ENCODE results near the gene DNAH5. TPM values are rescaled to one million over a fixed set of nuclear protein-coding genes. Genes with fewer than 3 reads are reported as not detected.

DNAH5 gene
- total and polyA plus RNA-seq, 7 donors: under 0.01 to 0.36 (median 0.07) TPM

DNA sequence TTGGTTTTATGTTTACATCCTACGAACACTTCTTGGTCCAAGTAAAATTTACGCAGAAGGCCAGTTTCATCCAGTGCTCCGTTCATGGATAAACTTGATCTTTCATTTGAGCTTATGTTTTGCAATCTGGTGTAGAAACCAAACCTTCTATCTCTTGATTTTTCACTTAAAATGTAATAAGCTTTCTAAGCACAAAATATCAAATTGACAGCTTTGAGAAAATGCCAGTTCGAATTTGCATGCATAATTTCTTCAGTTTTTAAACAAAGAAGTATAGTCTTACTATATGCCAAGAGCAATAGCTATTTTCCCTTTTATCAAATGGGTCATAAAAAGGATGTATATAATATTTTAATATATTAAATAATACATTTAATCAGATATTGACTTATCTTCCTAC is 17.8 kb downstream of the DNAH5 start:
- WGBS, 3 donors: 80 to 86% (median 84%) methylated on average over 4 of the region's 4 CpGs
- H3K9me3 ChIP-seq: no peaks in the 10 kb centered on the region
- intact Hi-C loops (cut with DNase I): no loop called here
- H3K36me3 ChIP-seq (ENCODE audit: insufficient read depth in 1 of 2, low read depth in 1 of 2): no peaks in the 10 kb centered on the region
- ATAC-seq (no peak), DNase-seq (no peak)
- H3K4me3 ChIP-seq: no peak overlapping the region
- H3K27ac ChIP-seq: no peak overlapping the region
- no peaks in the 10 kb centered on the region for H3K27me3 ChIP-seq (ENCODE audit: insufficient read depth in 3 of 3, low read length in 2 of 3)
- no peaks in the 10 kb centered on the region for H3K4me1 ChIP-seq
- TF ChIP-seq, protein P1, sequence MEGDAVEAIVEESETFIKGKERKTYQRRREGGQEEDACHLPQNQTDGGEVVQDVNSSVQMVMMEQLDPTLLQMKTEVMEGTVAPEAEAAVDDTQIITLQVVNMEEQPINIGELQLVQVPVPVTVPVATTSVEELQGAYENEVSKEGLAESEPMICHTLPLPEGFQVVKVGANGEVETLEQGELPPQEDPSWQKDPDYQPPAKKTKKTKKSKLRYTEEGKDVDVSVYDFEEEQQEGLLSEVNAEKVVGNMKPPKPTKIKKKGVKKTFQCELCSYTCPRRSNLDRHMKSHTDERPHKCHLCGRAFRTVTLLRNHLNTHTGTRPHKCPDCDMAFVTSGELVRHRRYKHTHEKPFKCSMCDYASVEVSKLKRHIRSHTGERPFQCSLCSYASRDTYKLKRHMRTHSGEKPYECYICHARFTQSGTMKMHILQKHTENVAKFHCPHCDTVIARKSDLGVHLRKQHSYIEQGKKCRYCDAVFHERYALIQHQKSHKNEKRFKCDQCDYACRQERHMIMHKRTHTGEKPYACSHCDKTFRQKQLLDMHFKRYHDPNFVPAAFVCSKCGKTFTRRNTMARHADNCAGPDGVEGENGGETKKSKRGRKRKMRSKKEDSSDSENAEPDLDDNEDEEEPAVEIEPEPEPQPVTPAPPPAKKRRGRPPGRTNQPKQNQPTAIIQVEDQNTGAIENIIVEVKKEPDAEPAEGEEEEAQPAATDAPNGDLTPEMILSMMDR (IDR thresholded peaks at IDR 0.05): no peak

DNA sequence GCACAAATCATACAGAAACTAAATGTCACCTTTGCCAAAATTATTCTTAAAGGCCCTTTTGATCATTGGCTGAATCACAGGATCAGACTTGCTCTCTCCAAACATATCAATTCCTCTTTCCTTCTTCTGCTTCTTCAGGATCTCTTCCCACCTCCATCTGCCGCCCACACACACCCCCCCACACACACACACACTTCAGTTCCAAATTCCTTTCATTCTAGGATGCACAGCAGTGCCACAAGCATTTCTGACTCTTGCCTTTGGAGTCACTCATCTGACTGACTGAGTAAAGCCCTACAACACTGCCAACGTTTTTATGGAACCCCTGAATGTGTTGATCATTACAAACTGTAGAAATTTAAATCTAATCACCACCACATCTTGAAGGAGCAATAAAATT is 22.9 kb downstream of the DNAH5 start:
- 33 to 63% (median 42%) methylated on average over 2 of the region's 2 CpGs for WGBS, 3 donors
- H3K27me3 ChIP-seq (ENCODE audit: insufficient read depth in 3 of 3, low read length in 2 of 3): no peaks in the 10 kb centered on the region
- H3K4me1 ChIP-seq: no peaks in the 10 kb centered on the region
- DNase-seq: no peak
- ATAC-seq: no peak
- intact Hi-C loops (cut with DNase I): no loop called here
- H3K9me3 ChIP-seq: no peaks in the 10 kb centered on the region
- no peak overlapping the region for H3K27ac ChIP-seq
- no peak overlapping the region for H3K4me3 ChIP-seq
- H3K36me3 ChIP-seq (ENCODE audit: insufficient read depth in 1 of 2, low read depth in 1 of 2): no peaks in the 10 kb centered on the region
- TF ChIP-seq, protein P1 (IDR thresholded peaks at IDR 0.05): no peak

DNA sequence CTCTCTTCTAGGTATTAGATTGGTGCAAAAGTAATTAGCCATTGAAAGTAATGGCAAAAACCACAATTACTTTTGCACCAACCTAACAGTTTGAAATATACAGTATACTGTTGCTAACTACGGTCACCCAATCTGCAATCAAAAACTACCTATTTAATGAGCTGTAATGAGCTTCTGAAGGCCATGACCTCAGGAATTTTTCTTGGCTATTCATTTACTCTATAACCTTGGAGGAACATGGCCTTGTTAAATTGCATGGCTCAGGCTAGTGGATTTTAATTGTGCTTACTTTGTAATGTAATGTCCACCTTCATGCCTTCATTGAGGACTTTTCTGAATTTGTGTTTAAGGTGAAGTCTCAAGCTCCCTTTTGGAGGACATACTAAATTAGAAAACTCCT is 24.7 kb downstream of the DNAH5 start:
- DNase-seq: no peak
- H3K36me3 ChIP-seq (ENCODE audit: insufficient read depth in 1 of 2, low read depth in 1 of 2): no peaks in the 10 kb centered on the region
- 80 to 83% (median 81%) methylated on average over 1 of the region's 1 CpG for WGBS, 3 donors

DNA sequence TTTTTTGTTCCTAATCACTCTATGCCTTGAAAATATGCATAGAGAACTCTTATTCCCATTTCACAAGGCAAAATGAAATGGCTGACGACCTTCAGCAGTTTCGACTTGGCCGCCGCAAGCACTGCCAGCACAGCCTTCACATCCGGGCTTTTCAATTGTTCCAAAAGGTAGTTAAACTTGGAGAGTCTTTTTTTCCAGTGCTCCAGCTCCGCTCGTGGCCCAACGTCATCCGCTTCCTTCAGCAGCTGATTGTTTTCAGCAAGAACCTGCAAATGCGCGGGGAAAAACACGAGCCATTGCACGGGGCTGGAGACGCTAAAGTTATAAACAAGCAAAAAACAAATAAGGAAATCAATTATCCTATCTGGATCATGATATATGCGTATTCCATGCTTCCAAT is 25.4 kb downstream of the DNAH5 start:
- H3K9me3 ChIP-seq: no peaks in the 10 kb centered on the region
- H3K36me3 ChIP-seq (ENCODE audit: insufficient read depth in 1 of 2, low read depth in 1 of 2): no peaks in the 10 kb centered on the region
- no peak overlapping the region for H3K27ac ChIP-seq
- no peak overlapping the region for H3K4me3 ChIP-seq
- no peaks in the 10 kb centered on the region for H3K4me1 ChIP-seq
- 86 to 88% (median 87%) methylated on average over 15 of the region's 15 CpGs for WGBS, 3 donors
- intact Hi-C loops (cut with DNase I): no loop called here
- TF ChIP-seq, protein P1 (IDR thresholded peaks at IDR 0.05): no peak
- no peak for DNase-seq
- no peaks in the 10 kb centered on the region for H3K27me3 ChIP-seq (ENCODE audit: insufficient read depth in 3 of 3, low read length in 2 of 3)
- no peak for ATAC-seq

More for the DNA sequence above, 24.7 kb downstream of the DNAH5 start:
- Histone ChIP-seq H3K9me3 (no peaks in the 10 kb centered on the region), H3K27ac (no peak overlapping the region), H3K4me1 (no peaks in the 10 kb centered on the region), H3K27me3 (ENCODE audit: insufficient read depth in 3 of 3, low read length in 2 of 3) (no peaks in the 10 kb centered on the region), H3K4me3 (no peak overlapping the region)
- intact Hi-C loops (cut with DNase I): no loop called here
- TF ChIP-seq, protein P1 (IDR thresholded peaks at IDR 0.05): no peak
- no peak for ATAC-seq

DNA sequence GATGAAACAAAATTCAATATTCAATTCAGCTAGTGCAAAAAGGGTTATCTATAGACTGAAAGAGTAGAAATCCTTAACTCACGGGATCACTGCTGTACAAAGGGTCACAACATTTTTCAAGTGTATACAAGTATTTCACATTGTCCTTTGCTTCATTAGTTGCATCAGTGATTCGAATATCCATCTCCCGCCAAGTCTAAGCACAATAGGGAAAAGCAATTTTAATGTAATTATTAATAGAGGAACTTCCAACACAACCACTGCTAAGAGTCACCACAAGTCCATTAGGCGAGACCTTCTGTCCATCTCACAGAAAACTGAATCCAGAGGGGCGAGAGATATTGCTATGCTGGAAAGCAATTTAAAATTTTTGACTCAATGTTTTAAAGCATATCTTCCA is 27.4 kb downstream of the DNAH5 start:
- 87 to 88% (median 88%) methylated on average over 5 of the region's 5 CpGs for WGBS, 3 donors
- TF ChIP-seq, protein P1 (IDR thresholded peaks at IDR 0.05): no peak
- no peak overlapping the region for H3K4me3 ChIP-seq

More for the DNA sequence above, 27.4 kb downstream of the DNAH5 start:
- DNase-seq: no peak
- Histone ChIP-seq H3K27me3 (ENCODE audit: insufficient read depth in 3 of 3, low read length in 2 of 3) (no peaks in the 10 kb centered on the region), H3K4me1 (no peaks in the 10 kb centered on the region), H3K27ac (no peak overlapping the region), H3K9me3 (no peaks in the 10 kb centered on the region), H3K36me3 (ENCODE audit: insufficient read depth in 1 of 2, low read depth in 1 of 2) (no peaks in the 10 kb centered on the region)
- intact Hi-C loops (cut with DNase I): no loop called here
- no peak for ATAC-seq
